Measurements from ENCODE around the gene BPIFB6. TPM values are rescaled to one million over a fixed set of nuclear protein-coding genes. Genes with fewer than 3 reads are reported as not detected.
"Not testable (repeated sequence)": the region's sequence is repeated elsewhere in the genome, so short reads cannot be mapped to it uniquely, and the experiment has no call there.

Gene BPIFB6
- total and polyA plus RNA-seq, 2 of the 4 experiments (the other 2 are of a cell fraction): not detected

DNA sequence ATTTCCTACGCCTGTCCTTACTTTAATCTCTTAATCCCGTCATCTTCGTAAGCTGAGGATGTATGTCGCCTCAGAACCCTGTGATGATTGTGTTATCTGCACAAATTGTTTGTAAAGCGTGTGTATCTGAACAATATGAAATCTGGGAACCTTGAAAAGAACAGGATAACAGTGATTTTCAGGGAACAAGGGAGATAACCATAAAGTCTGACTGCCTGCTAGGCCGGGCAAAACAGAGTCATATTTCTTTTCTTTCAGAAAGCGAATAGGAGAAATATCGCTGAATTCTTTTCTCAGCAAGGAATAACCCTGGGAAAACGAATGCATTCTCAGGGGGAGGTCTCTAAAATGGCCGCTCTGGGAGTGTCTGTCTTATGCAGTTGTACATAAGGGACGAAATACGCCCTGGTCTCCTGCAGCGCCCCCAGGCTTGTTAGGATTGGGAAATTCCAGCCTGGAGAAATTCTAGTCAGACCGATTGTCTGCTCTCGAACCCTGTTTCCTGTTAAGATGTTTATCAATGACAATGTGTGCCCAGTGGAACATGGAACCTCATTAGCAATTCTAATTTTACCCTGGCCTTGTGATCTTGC is 13.8 kb downstream of the BPIFB6 start:
- intact Hi-C loops (cut with micrococcal nuclease); BruUV-seq (replicated peaks); H3K9ac ChIP-seq (ENCODE audit: low read depth, low read length); DNase-seq; H4K91ac ChIP-seq (ENCODE audit: insufficient read depth, low read depth, low read length); H3K79me1 ChIP-seq (ENCODE audit: low read depth in 1 of 2, low read length in 2 of 2); H3K27ac ChIP-seq (ENCODE audit: insufficient read depth, low read length); dilution Hi-C loops (cut with HindIII; ENCODE audit: low sequenced_read_pairs, unreplicated experiment); H3K36me3 ChIP-seq (ENCODE audit: control insufficient read depth, insufficient read depth, low read length); POLR2A ChIA-PET (ENCODE audit: unreplicated experiment); H3K14ac ChIP-seq (replicated peaks; ENCODE audit: low read depth, low read length); H2BK120ac ChIP-seq (ENCODE audit: low read depth, low read length); H3K9me1 ChIP-seq (ENCODE audit: insufficient read depth, low read length); H4K8ac ChIP-seq (ENCODE audit: low read depth in 2 of 2, low read length in 2 of 2); H3K23ac ChIP-seq (ENCODE audit: low read depth, low read length); H3K4me3 ChIP-seq (ENCODE audit: insufficient read depth, low read depth, low read length); ATAC-seq (ENCODE audit: low read depth); H3K18ac ChIP-seq (ENCODE audit: low read depth, low read length); H2AK9ac ChIP-seq (replicated peaks; ENCODE audit: low read depth, low read length, poor library complexity); H2AK5ac ChIP-seq (ENCODE audit: low read depth, low read length); H4K5ac ChIP-seq (ENCODE audit: low read depth, low read length); H3K9me3 ChIP-seq (ENCODE audit: control insufficient read depth, insufficient read depth, low read length); H3K4ac ChIP-seq (ENCODE audit: low read depth, low read length); H2AFZ ChIP-seq (replicated peaks; ENCODE audit: low read length, poor library complexity); H2BK20ac ChIP-seq (ENCODE audit: low read depth, low read length); H4K20me1 ChIP-seq (ENCODE audit: insufficient read depth, low read length); CTCF ChIA-PET; H3K4me2 ChIP-seq (ENCODE audit: low read depth, low read length); H2BK5ac ChIP-seq (ENCODE audit: low read depth, low read length, poor library complexity, severe bottlenecking); H3K27me3 ChIP-seq (ENCODE audit: control insufficient read depth, insufficient read depth, low read length); H2BK15ac ChIP-seq (ENCODE audit: low read depth, low read length); H3K4me1 ChIP-seq (ENCODE audit: control insufficient read depth, insufficient read depth, low read length); H3K56ac ChIP-seq (ENCODE audit: extremely low read depth, insufficient read depth, low read length); in situ Hi-C loops (cut with MboI; ENCODE audit: low sequenced_read_pairs): not testable (repeated sequence)
- 47% methylated on average over 5 of the region's 15 CpGs; no CpG with 5 or more reads in 1 of the 2 experiments for WGBS, 2 experiments (ENCODE audit: extremely low coverage in 2 of 2, insufficient read length in 1 of 2)

Measured in IMR-90 (cell line).